Measurements from ENCODE around the gene SNRNP35. TPM values are rescaled to one million over a fixed set of nuclear protein-coding genes. Genes with fewer than 3 reads are reported as not detected.

Gene SNRNP35
- total and polyA plus RNA-seq, 4 donors = 9.0 to 13.3 (median 11.1) TPM

GRCh38 chr12:123491056-123491455 lies 33.1 kb downstream of the SNRNP35 start:
- H3K27me3 ChIP-seq (ENCODE audit: control insufficient read depth in 4 of 4, insufficient read depth in 4 of 4, low read length in 3 of 4) = no peaks in the 10 kb centered on the region
- WGBS = 92% methylated on average over 11 of the region's 11 CpGs
- H3K27ac ChIP-seq (ENCODE audit: low read depth in 1 of 2, low read length in 2 of 2) = no peak overlapping the region
- no peak overlapping the region for H3K9ac ChIP-seq (ENCODE audit: low read depth in 1 of 2, low read length in 2 of 2)
- no peak for TF ChIP-seq RXRA (IDR thresholded peaks at IDR 0.05)
- no peak for TF ChIP-seq CTCF (IDR thresholded peaks at IDR 0.05; ENCODE audit: low read depth, low read length, missing input control)
- no peak for TF ChIP-seq HNF4G (IDR thresholded peaks at IDR 0.05)
- no peak for TF ChIP-seq FOXA1 (IDR thresholded peaks at IDR 0.05)
- TF ChIP-seq EGR1 (IDR thresholded peaks at IDR 0.05; ENCODE audit: low read depth in 2 of 2) = no peak
- no peak for TF ChIP-seq GABPA (IDR thresholded peaks at IDR 0.05 in 1 of 2, conservative IDR thresholded peaks at IDR 0.05 in 1 of 2)
- TF ChIP-seq, protein P1, sequence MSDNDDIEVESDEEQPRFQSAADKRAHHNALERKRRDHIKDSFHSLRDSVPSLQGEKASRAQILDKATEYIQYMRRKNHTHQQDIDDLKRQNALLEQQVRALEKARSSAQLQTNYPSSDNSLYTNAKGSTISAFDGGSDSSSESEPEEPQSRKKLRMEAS (IDR thresholded peaks at IDR 0.05) = no peak
- no peak for TF ChIP-seq YY1 (IDR thresholded peaks at IDR 0.05)
- no peak for TF ChIP-seq NR2F2 (IDR thresholded peaks at IDR 0.05)
- TF ChIP-seq ZBTB33 (IDR thresholded peaks at IDR 0.05) = no peak
- no peak for TF ChIP-seq TAF1 (conservative IDR thresholded peaks at IDR 0.05)
- TF ChIP-seq FOXA2 (IDR thresholded peaks at IDR 0.05) = no peak
- TF ChIP-seq RAD21 (IDR thresholded peaks at IDR 0.05) = no peak
- no peak for TF ChIP-seq HNF4A (conservative IDR thresholded peaks at IDR 0.05)
- no peak for TF ChIP-seq REST (IDR thresholded peaks at IDR 0.05)
- no peak for TF ChIP-seq ATF3 (IDR thresholded peaks at IDR 0.05)
- TF ChIP-seq SP1 (IDR thresholded peaks at IDR 0.05) = no peak
- TF ChIP-seq JUND (IDR thresholded peaks at IDR 0.05) = no peak
- DNase-seq (ENCODE audit: low spot score) = no peak
- no peaks in the 10 kb centered on the region for H3K36me3 ChIP-seq (ENCODE audit: control insufficient read depth in 4 of 4, insufficient read depth in 3 of 4, low read depth in 1 of 4, low read length in 3 of 4)
- no peak overlapping the region for H3K4me3 ChIP-seq (ENCODE audit: low read depth in 1 of 3, low read length in 3 of 3)
- no peaks in the 10 kb centered on the region for H3K9me3 ChIP-seq (ENCODE audit: control insufficient read depth in 4 of 4, low read length in 3 of 4)
- no peaks in the 10 kb centered on the region for H3K4me1 ChIP-seq (ENCODE audit: control insufficient read depth in 4 of 4, insufficient read depth in 4 of 4, low read length in 3 of 4)
